Heart left ventricle (tissue), 13 donors: Measurements from ENCODE around the gene SSX3.
"Not testable (repeated sequence)": the region's sequence is repeated elsewhere in the genome, so short reads cannot be mapped to it uniquely, and the experiment has no call there.

Experiments used
- CTCF ChIP-seq, 12 donors: fragments of 200-600 bp; sonication (generic) in 4 of 12; IDR thresholded peaks; one replicate each; pipeline versions ENCODE4 v1.5.0 to v1.8.0; 2018 to 2022; ENCODE audit warnings: antibody characterized with exemption in 12 of 12, mild to moderate bottlenecking in 5 of 12
- POLR2A ChIP-seq, 2 donors: fragments of 450-650 bp; IDR thresholded peaks; one replicate each; pipeline ENCODE4 v1.6.1; 2017; ENCODE audit warnings: antibody characterized with exemption in 2 of 2, mild to moderate bottlenecking in 2 of 2, moderate library complexity in 2 of 2
- donor health status: ischemic (EF 13 %, LVEDD 7.1; RV severe dilation, severe dysfunction).
- donor health status: DM: no; HTN: yes; CAD: no.
- donor health status: DM: no; HTN: no; CAD: no.
- donor health status: ischemic (EF 25% LVEDD 6.9; RV normal size, moderate dysfunction).
- donor health status: ischemic (EF 25% LVEDD 5.7; RV mildly dilated, moderate dysfunction).
- donor health status: ischemic (EF 35%, LVEDD 5.7; RV mildly dilated, moderate dysfunction).
- donor health status: nonischemic (EF 11% LVEDD 7.7; RV severe dilation, severe dysfunction).
- donor health status: DM: yes; HTN: yes; CAD: no.
- donor health status: PGD.
- donor health status: ischemic (EF 29% LVEDD 5.4; RV normal size, mild dysfunction).
- donor health status: nonischemic (EF 23%, LVEDD 6.1; RV moderate dilation, normal function).

GRCh38 chrX:48359281-48359680, 2.8 kb upstream of the SSX3 start:
- not testable (repeated sequence) for TF ChIP-seq CTCF, POLR2A (IDR thresholded peaks at IDR 0.05)
